Caco-2 (cell line): ENCODE results near the gene RAB36. TPM values are rescaled to one million over a fixed set of nuclear protein-coding genes. Genes with fewer than 3 reads are reported as not detected.

ENCODE experiments used
- BruUV-seq: library from RNA; stranded (reverse); fragments of 400-500 nt; replicated peaks from 2 replicates; lab custom pipeline; 2021; lab: Mats Ljungman, UMichigan
- CTCF ChIA-PET: fragments of 300-600 bp; sonication (Branson Sonifier 250); formaldehyde crosslinking; loops from one replicate; lab custom pipeline; 2022; ENCODE audit warnings: antibody characterized with exemption; lab: Charles Lee
- POLR2A ChIA-PET: fragments of 300-600 bp; sonication (Branson Sonifier 250); formaldehyde crosslinking; loops from one replicate; lab custom pipeline; 2022; ENCODE audit warnings: antibody characterized with exemption; lab: Charles Lee
- DNase-seq, 2 experiments: peaks; one replicate each; pipeline versions ENCODE4 v3.0.0 to v3.0.0-alpha.2; 2020 to 2022
- H3K27me3 ChIP-seq: replicated peaks from 2 replicates; pipeline ENCODE4 v1.6.0; 2011; ENCODE audit warnings: low read length; ENCODE audit not compliant: control insufficient read depth, insufficient read depth
- H3K36me3 ChIP-seq: 2 replicates; pipeline ENCODE4 v1.5.1; 2011; ENCODE audit warnings: low read length; ENCODE audit not compliant: control insufficient read depth, insufficient read depth
- H3K4me1 ChIP-seq: fragments of 250-450 bp; sonication (Bioruptor Pico); 2 replicates; pipeline ENCODE4 v1.5.1; 2020; ENCODE audit warnings: mild to moderate bottlenecking
- H3K4me3 ChIP-seq: 2 replicates; pipeline ENCODE4 v1.5.1; 2011; ENCODE audit warnings: low read depth, mild to moderate bottlenecking, control low read depth, low read length
- H3K9me3 ChIP-seq: fragments of 250-450 bp; sonication (Bioruptor Pico); 2 replicates; pipeline ENCODE4 v1.5.1; 2020; ENCODE audit warnings: mild to moderate bottlenecking, moderate library complexity
- H3K27ac Mint-ChIP-seq: one replicate; pipeline ENCODE4 v1.8.0; 2022; ENCODE audit warnings: mixed read lengths; ENCODE audit not compliant: unreplicated experiment
- H3K27me3 Mint-ChIP-seq: one replicate; pipeline ENCODE4 v1.8.0; 2022; ENCODE audit warnings: mixed read lengths; ENCODE audit not compliant: insufficient read depth, unreplicated experiment
- H3K36me3 Mint-ChIP-seq: one replicate; pipeline ENCODE4 v1.8.0; 2022; ENCODE audit warnings: mild to moderate bottlenecking, mixed read lengths; ENCODE audit not compliant: insufficient read depth, unreplicated experiment
- H3K4me1 Mint-ChIP-seq: one replicate; pipeline ENCODE4 v1.8.0; 2022; ENCODE audit warnings: low read depth, mixed read lengths; ENCODE audit not compliant: unreplicated experiment
- H3K4me3 Mint-ChIP-seq: one replicate; pipeline ENCODE4 v1.8.0; 2022; ENCODE audit warnings: mild to moderate bottlenecking, moderate library complexity, mixed read lengths; ENCODE audit not compliant: unreplicated experiment
- H3K9me3 Mint-ChIP-seq: one replicate; pipeline ENCODE4 v1.8.0; 2022; ENCODE audit warnings: mixed read lengths; ENCODE audit not compliant: unreplicated experiment
- CTCF ChIP-seq, 2 experiments: fragments of 200-600 bp in 1 of 2; IDR thresholded peaks; 1 replicate in 1 of 2; 2 replicates in 1 of 2; pipeline versions ENCODE4 v1.5.1 to v1.8.0; 2011 to 2022; ENCODE audit warnings: antibody characterized with exemption in 1 of 2, control low read depth in 1 of 2, inconsistent platforms in 1 of 2, low read depth in 1 of 2, low read length in 1 of 2, mild to moderate bottlenecking in 1 of 2, moderate library complexity in 1 of 2; ENCODE audit not compliant: insufficient read depth in 1 of 2, severe bottlenecking in 1 of 2, unreplicated experiment in 1 of 2
- intact Hi-C: fragments of 100-400 bp; cut with micrococcal nuclease; formaldehyde crosslinking; loops from one replicate; pipeline ENCODE4 v1.10.0; 2022; ENCODE audit not compliant: unreplicated experiment
- total RNA-seq: library from RNA; stranded (reverse); gene quantifications from 2 replicates; pipeline ENCODE4 v1.2.3, GENCODE V29; 2022

The RAB36 gene
- total RNA-seq, 1 experiment from 2014 or later, result 0.52 TPM

- CTCF ChIA-PET, result no interaction called here
- Mint-ChIP-seq H3K4me1 (peaks cover 7% of the 10 kb centered on the region), H3K27me3 (no peaks in the 10 kb centered on the region), H3K36me3 (no peaks in the 10 kb centered on the region), H3K9me3 (no peaks in the 10 kb centered on the region), H3K4me3 (no peak overlapping the region), H3K27ac (no peak overlapping the region)
- H3K4me3 ChIP-seq, result no peak overlapping the region
- BruUV-seq, result no TSS peak
- H3K9me3 ChIP-seq, result no peaks in the 10 kb centered on the region
- POLR2A ChIA-PET, result no interaction called here
- no peaks in the 10 kb centered on the region; the same call in 1 of the 2 replicates for H3K36me3 ChIP-seq
- intact Hi-C loops, result no loop called here
- TF ChIP-seq CTCF (IDR thresholded peaks at IDR 0.05; ENCODE audit: insufficient read depth in 1 of 2, low read depth in 1 of 2, low read length in 1 of 2, severe bottlenecking in 1 of 2, unreplicated experiment in 1 of 2), result no peak
- peaks cover 9% of the 10 kb centered on the region for H3K4me1 ChIP-seq
- H3K27me3 ChIP-seq, result no peaks in the 10 kb centered on the region
- no peak for DNase-seq
Observed at GRCh38 chr22:23137468-23137867, 7.8 kb upstream of the RAB36 start.

- peaks cover 7% of the 10 kb centered on the region for H3K4me1 Mint-ChIP-seq
Observed at GRCh38 chr22:23137905-23138561, 7.2 kb upstream of the RAB36 start.

More at GRCh38 chr22:23137905-23138561, 7.2 kb upstream of the RAB36 start:
- POLR2A ChIA-PET, result no interaction called here
- Mint-ChIP-seq H3K27me3 (no peaks in the 10 kb centered on the region), H3K27ac (no peak overlapping the region), H3K9me3 (no peaks in the 10 kb centered on the region), H3K4me3 (no peak overlapping the region), H3K36me3 (no peaks in the 10 kb centered on the region)
- Histone ChIP-seq H3K9me3 (no peaks in the 10 kb centered on the region), H3K27me3 (no peaks in the 10 kb centered on the region), H3K4me3 (no peak overlapping the region), H3K36me3 (no peaks in the 10 kb centered on the region; the same call in 1 of the 2 replicates), H3K4me1 (peaks cover 14% of the 10 kb centered on the region)
- TF ChIP-seq CTCF (IDR thresholded peaks at IDR 0.05; ENCODE audit: insufficient read depth in 1 of 2, low read depth in 1 of 2, low read length in 1 of 2, severe bottlenecking in 1 of 2, unreplicated experiment in 1 of 2), result no peak
- DNase-seq, result no peak
- intact Hi-C loops, result no loop called here
- no TSS peak for BruUV-seq
- CTCF ChIA-PET, result no interaction called here
